ENCODE data around the gene EVL.
"Not testable (repeated sequence)": the region's sequence is repeated elsewhere in the genome, so short reads cannot be mapped to it uniquely, and the experiment has no call there.

Gene EVL

DNA sequence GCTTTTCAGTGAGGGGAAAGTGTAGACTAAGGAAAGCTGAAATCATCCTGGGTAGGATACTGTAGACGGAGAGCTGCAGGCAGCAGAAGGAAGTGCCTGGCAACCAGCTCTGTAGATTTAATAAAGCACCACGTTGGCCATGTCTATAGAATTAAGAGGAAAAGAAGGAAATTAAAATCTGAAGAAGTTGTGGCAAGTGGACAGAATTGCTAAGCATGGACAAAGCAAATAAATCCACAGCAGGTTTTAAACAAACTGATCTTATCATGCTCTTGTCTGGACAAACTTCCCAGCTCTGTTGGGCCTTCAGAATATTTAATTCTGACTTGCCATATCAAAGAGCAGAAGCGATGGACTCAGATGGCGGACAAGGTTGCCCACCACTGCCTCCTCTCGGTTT, 27.2 kb upstream of the EVL start:
- in situ Hi-C loops (cut with MboI; ENCODE audit: low sequenced_read_pairs) = no loop called here

DNA sequence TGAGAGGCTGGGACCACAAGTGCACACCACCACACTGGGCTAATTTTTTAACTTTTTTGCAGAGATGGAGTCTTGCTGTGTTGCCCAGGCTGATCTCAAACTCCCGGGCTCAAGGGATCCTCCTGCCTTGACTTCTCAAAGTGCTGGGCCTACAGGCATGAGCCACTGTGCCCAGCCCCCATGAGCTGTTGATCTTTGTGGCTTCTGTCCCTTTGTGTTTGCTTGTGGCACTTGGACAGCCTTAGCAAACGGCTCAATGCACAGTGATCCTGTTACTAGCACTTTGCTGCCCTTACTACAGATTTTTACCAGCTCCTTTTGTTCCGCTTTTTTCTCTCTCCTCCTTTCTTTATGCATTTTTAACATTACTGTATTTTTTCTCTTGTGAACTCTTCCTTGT, 25.3 kb upstream of the EVL start:
- in situ Hi-C loops (cut with MboI; ENCODE audit: low sequenced_read_pairs) = no loop called here

DNA sequence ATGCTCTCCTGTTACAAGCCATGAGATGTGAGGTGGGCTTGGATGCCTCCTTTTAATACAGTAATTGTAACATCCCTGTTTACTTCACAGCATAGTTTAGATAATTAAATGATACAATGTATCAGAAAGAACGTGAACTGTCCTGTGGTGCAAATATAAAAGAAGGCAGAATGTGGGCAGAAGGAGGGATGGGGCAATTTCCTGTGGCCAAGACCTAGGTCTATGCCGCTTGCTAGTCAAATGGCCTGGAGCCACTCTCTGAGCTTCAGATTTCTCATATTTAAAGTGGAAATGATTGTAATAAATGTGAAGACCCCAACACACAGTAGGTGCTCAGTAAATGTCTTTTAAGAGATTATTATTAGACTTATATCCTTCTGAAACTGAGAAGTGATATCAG, 24.0 kb upstream of the EVL start:
- in situ Hi-C loops (cut with MboI; ENCODE audit: low sequenced_read_pairs) = no loop called here

DNA sequence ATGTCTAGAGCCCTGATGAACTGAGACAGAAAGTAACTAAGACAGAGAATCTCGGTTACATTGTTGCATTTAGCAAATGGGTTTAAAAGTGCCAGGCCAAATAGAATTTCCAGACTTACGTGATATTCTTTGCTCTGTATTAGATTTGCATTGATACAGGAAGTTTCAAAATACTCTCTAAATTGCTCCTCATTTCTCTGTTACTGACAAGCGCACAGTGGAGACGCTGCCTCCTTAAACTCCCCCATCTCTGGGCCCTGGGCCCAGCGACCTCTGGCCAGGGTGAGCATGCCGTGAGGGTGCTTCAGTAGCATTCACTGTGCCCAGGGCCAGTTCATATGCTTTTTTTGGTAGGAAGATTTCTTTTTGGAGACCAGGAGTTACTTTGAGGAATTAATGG, 22.9 kb upstream of the EVL start:
- in situ Hi-C loops (cut with MboI; ENCODE audit: low sequenced_read_pairs) = no loop called here

DNA sequence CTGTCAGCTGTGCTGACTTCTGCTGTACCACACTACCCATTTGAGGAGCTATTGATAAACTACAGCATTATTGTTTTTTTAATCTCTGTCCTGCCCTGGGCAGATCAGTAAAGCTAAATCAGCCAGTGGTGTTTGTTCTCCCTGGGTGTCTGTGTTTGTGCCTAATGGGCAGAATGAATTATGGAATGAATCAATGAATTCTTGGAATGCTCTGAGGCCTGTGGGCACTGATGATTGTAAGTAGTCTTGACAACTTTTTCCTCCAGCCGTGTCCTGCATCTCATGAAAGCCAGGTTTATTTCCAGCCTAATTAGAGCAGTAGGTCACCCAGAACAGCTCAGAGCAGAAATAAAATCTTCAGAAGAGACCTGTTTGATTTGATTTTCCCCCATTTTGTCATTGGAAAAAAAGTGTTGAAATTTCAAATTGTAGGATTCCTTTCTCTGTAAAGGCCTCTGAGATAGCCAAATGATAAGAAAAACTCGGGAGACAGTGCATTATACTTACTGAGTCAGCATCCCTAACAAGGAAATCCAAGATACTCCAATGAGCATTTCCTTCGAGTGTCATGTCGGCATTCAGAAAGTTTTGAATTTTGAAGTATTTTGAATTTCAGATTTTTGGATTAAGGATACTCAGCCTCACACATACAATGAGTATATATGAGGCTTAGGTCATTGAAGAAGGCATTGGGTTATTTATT, 19.4 kb upstream of the EVL start:
- in situ Hi-C loops (cut with MboI; ENCODE audit: low sequenced_read_pairs) = no loop called here

DNA sequence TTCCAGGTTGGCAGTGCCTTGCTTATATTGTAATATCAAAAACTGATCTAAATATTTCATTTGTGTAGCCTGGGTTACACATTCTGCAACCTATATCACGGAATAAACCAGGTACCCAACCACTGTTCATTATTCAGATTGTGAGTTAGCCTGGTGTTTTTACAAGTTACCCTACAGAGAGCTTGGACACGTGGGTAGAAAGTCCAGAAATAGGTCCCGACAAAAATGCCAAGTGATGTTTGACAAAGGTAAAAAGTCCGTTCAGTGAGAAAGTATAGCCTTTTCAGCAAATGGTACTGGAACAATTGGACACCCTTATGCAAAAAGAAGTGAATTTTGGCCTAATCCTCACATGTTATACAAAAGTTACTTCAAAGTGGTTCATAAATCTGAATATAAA, 17.6 kb upstream of the EVL start:
- in situ Hi-C loops (cut with MboI; ENCODE audit: low sequenced_read_pairs) = no loop called here

DNA sequence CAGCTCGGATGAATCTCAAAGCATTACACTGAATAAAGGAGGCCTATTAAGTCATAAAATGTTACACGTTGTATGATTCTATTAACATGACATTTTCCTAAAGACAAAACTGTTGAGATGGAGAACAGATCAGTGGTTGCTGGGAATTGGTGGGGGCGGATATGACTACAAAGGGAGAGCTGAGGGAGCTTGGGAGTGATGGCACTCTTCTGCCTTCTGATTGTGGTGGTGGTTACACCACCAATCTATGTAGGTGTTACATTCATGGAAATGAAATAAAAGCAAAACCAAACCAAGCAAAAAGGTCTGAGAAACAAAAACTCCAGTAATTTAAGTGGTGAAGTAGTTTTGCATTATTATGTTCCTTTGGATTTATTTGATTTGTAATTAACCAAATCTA, 16.4 kb upstream of the EVL start:
- in situ Hi-C loops (cut with MboI; ENCODE audit: low sequenced_read_pairs) = no loop called here

DNA sequence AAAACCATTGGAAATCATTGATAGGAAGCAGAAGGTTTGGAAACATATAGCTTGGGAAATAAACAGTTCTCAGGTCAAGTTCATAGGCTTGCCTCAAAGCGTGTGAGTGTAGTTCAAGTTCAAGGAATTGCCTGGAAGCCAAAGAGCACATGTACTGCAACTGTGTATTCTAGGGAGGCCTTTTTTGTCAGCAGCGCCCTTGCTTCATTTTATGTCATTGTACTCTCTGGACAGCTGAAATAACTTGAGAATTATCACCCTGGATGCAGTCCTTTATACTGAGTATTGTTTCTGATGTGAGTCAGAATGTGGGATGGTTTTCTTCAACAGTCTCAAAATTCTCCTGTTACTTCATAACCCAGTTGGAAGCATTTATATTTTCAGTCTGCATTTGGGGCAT, 16.0 kb upstream of the EVL start:
- in situ Hi-C loops (cut with MboI; ENCODE audit: low sequenced_read_pairs) = no loop called here

DNA sequence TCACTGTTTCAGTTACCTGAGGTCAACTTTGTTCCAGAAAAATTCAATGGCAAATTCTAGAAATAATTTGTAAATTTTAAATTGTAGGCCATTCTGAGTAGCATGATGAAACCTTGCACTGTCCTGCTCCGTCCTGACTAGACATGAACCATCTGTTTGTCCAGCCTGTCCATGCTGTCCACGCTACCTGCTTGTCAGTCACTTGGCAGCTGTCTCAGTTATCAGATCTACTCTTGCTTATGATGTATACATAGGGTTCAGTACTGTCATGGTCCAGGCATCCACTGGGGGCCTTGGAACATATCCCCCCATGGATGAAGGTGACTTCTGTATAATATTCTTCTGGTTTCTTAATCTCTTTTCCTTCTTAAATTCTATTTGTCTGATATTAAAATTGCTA, 14.1 kb upstream of the EVL start:
- in situ Hi-C loops (cut with MboI; ENCODE audit: low sequenced_read_pairs) = no loop called here

DNA sequence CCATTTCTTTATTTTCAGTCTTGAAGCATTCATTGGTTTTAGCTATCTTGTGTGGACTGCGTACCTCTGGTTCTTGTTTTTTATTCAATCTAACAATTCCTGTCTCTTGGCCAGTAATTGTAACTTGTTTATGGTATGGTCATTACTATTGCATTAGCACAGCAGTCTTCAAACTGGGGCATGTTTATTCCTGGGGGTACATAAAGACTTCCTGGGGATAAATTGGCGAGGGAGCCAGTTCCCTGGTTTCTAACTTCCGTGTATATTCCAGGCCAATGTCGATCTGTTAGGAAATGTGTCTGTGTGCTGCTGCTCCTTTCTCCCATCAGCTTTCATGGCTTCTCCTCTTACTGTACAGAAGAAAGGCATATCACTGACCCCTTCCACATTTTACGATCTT, 13.7 kb upstream of the EVL start:
- in situ Hi-C loops (cut with MboI; ENCODE audit: low sequenced_read_pairs) = no loop called here

DNA sequence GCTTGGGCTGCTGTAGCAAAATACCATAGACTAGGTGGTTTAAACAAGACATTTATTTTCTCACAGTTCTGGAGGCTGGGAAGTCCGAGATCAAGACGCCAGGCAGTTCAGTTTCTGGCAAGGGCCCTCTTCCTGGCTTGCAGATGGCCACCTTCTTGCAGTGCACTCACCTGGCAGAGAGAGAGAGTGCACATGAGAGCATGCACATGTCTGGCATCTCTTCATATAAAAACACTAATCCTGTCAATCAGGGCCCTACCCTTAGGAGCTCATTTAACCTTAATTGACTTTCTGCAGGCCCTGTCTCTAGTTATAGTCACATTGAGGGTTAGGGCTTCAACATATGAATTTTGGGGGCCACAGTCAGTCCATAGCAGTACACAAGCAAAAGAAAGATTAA, 12.4 kb upstream of the EVL start:
- in situ Hi-C loops (cut with MboI; ENCODE audit: low sequenced_read_pairs) = no loop called here

DNA sequence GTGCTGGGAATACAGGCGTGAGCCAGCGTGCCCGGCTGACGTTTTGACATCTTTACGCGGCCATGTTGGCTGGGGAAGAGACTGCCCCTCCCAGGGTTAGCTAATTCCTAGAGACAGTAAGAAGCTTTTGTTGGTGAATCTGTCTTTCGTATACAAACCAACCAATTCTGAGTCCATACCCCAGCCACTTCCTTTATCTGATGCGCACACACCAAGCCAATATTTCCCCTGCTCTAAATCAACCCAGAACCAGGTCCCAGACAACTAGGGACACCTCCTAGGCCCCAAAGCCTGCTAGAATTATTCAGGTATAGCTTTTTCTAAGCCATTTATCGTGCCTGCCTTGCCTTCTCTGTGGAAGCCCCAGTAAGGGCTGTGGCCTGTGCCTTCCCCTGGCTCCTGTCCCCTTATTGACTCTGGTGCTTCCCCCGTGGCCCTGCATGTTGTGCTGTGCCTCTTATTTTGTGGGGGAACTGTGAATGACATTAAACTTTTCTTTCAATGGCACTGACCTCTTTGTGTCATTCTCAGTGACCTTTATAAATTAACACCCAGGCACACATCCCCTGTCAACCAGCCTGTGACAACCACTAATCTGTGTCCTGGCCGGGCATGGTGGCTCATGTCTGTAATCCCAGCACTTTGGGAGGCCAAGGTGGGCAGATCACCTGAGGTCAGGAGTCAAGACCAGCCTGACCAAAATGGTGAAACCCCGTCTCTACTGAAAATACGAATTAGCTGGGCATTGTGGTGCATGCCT, 10.7 kb upstream of the EVL start:
- in situ Hi-C loops (cut with MboI; ENCODE audit: low sequenced_read_pairs) = no loop called here

DNA sequence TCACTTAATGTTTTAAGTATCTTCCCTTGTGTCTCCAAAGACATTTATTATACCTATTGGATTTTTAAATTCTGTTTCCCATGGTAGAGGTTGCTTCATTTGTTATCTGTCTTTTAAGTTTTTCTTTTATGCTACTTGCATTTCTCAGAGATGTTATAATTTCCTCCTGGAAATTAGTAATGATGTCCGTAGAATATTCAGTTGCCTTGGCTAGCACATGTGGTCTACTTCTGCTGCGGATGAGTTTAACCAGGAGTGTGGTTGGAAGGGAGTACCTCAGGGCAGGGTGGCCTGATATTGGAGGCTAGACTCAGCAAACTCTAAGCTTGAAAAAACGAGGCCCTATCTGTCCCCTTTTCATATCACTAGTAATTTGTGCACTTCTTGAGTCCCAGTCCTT, 8.8 kb upstream of the EVL start:
- in situ Hi-C loops (cut with MboI; ENCODE audit: low sequenced_read_pairs) = no loop called here

DNA sequence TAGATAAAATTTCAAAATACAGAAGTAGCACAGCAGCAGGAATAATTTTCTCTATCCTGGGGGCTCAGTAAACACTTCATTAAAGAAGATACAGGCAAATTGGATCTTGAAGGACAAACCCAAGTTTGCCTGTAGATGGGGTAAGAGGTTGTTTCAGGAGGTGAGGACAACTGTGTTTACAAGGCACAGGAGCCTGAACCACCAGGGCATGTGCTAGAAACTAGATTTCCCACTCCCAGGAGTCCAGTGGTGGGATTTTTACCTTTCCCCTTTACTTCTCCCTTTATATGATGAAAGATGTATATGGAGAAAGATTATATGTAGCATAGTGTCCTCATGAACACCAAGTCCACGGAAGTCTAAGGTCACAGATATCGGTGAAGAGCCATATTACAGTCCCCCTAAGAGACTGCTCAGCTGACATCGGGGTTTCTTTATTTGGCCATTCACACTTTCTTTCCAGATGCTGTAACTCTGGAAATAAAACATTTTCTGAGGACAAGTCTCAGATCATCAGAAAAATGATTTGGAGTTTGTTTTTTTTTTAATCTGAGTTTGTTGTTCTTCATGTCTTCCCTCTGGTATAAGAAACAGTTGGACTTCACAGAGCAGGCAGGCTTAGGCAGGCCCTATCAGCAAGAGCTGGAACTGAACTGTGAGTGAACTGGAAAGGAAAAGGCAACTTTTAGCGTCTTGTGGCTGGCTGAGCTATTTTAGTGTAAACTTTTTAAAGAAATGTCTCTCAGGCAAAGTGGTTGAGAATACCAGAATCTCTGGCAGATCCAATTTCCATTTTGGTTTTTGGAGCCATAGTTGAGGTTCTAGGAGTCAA, 8.0 kb upstream of the EVL start:
- in situ Hi-C loops (cut with MboI; ENCODE audit: low sequenced_read_pairs) = no loop called here

DNA sequence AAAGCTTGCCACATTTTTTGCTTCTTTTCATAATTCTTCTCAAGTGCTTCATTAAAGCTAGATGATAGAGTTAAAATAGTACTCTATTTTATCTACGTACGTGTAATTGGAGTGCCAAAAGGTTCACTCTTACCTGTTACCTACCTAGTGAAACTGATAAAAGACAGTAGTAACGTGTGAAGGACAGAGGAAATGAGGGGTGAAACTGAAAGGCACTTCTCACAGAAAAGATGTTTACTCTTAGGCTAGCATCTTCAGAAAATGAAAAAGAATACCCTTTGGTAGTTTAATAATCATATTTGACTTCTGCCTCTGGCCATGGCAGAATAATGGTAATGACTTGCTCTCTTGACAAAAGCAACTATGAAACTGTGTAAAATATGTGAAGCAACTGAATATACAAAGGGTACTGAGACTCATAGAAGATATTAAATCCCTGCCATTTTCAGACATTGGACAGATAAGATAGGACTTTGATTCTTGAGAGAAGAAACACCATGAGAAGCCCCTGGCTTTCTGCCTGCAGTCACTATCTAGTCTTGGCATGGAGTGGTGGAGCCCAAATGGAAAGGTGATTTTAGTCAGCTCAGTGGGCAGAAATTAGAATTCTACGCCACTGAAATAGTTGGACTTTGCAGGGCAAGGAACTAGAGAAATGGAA, 6.3 kb upstream of the EVL start:
- in situ Hi-C loops (cut with MboI; ENCODE audit: low sequenced_read_pairs) = no loop called here

DNA sequence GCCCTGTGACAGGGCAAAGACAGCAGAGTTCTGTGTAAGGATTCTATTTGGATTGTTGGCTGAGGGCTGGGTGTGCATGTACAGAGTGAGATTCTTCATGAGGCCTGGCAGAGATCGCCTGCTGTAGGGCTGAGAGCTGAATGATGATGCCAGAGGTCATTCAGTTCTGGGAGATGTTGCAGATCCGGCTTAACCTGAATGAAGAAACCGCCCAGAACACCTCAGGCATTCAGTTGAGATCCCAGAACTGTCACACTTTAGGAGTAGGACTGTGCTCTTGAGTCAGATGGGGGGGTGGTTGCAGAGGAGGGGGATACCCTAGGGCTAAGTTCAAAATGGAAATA, 5.8 kb upstream of the EVL start:
- in situ Hi-C loops (cut with MboI; ENCODE audit: low sequenced_read_pairs) = no loop called here

DNA sequence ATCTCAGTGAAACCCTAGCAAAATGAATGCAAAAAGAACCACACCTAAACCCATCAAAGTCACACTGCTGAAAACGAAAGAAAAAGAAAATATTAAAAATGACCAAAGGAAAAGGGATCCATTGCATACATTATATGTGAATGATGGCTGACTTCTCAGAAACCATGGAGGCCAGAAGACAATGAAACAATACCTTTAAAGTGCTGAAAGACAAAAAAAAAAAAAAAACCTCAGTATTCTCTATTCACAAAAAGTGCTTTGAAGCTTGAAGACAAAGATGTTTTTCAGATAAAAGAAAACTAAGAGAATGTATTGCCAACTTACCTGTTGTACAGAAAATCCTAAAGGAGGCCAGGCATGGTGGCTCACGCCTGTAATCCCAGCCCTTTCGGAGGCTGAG, 4.5 kb upstream of the EVL start:
- in situ Hi-C loops (cut with MboI; ENCODE audit: low sequenced_read_pairs) = no loop called here

DNA sequence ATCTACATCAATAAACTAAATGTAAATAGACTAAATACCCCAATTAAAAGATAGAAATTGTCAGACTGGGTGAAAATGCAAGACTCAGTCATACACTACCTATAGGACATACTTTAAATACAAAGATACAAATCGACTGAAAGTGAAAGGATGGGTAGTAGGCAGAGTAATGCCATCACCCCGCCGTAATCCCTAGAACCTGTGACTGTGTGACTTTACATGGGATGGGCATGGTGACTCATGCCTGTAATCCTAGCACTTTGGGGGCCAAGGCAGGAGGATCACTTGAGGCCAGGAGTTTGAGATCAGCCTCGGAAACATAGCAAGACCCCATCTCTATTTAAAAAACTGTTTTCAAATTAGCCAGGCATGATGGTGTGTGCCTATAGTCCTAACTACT, 2.6 kb upstream of the EVL start:
- in situ Hi-C loops (cut with MboI; ENCODE audit: low sequenced_read_pairs) = no loop called here

DNA sequence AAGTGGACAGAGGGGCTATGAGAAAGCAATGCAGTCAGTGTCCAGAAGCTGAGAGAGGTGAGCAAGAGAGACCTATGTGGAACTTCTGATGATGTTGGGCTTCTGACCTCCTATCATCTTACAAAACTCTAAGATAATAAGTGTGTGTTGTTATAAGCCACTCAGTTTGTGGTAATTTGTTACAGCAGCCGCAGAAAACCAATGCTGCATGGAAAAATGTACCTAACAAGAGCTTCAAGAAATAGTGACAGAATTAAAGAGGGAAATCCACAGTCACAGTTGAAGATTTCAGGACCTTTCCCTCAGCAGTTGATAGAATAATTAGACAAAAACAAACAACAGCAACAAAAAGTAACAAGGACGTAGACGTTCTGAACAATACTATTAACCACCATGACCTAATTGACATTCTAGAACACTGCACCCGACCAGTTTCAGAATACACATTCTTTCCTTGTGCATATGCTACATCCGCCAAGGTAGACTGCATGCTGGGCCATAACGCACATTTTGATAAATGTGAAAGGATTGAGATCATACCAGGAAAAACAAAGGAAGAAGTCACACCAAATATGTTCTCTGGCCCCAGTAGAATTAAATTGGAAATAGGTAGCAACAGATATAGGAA, 1.8 kb upstream of the EVL start:
- in situ Hi-C loops (cut with MboI; ENCODE audit: low sequenced_read_pairs) = no loop called here

DNA sequence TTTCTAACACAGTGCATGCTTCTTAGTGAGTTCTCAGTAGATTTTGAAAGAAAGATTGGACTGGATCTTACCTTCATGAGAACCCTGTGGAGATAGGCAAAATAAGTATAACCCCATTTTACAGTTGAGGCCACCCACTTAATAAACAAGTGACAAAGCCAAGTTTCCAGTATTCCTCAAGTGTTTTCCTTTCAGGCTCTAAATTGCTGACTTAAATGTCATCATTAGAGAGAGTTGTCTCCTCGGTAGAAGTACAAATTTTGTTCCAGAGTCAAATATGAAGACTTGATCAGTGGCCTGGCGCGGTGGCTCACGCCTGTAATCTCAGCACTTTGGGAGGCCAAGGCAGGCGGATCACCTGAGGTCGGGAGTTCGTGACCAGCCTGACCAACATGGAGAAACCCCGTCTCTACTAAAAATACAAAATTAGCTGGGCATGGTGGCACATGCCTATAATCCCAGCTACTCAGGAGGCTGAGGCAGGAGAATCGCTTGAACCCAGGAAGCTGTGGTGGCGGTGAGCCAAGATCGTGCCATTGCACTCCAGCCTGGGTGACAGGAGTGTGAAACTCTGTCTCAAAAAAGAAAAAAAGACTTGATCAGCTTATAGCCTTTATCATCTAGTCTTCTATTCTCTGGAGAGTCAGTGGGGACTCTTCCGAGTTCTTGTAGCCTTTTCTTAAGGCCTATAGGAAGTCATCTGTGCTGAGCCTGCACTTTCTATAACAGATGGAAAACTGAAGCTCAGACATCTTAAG, 708 bp upstream of the EVL start:
- in situ Hi-C loops (cut with MboI; ENCODE audit: low sequenced_read_pairs) = not testable (repeated sequence)

All from HL-60/S4 treated with retinoic acid at 250 ng/mL for 4 days and 3 days (cell line).